IMR-90 (cell line): Measurements from ENCODE around the gene NLRP14.

ENCODE experiments used
- BHLHE40 ChIP-seq: fragments of 150-350 bp; IDR thresholded peaks from 2 replicates; pipeline ENCODE4 v1.6.1; 2016; ENCODE audit warnings: mild to moderate bottlenecking, low read depth, low read length
- CEBPB ChIP-seq: IDR thresholded peaks from 2 replicates; pipeline ENCODE4 v1.6.1; 2012; ENCODE audit warnings: low read depth, low read length, improper control_type of control experiment
- ELK1 ChIP-seq: fragments of 150-350 bp; IDR thresholded peaks from 2 replicates; pipeline ENCODE4 v1.6.1; 2016; ENCODE audit warnings: low read depth, mild to moderate bottlenecking, low read length, moderate library complexity, borderline replicate concordance
- MAFK ChIP-seq: IDR thresholded peaks from 2 replicates; pipeline ENCODE4 v1.6.1; 2012; ENCODE audit warnings: low read depth, low read length, improper control_type of control experiment
- MAZ ChIP-seq: IDR thresholded peaks from 2 replicates; pipeline ENCODE4 v1.6.1; 2012; ENCODE audit warnings: low read depth, mild to moderate bottlenecking, low read length, improper control_type of control experiment, moderate library complexity, borderline replicate concordance
- MXI1 ChIP-seq: IDR thresholded peaks from 2 replicates; pipeline ENCODE4 v1.6.1; 2012; ENCODE audit warnings: low read depth, mild to moderate bottlenecking, low read length, moderate library complexity, borderline replicate concordance
- POLR2A ChIP-seq: IDR thresholded peaks from 2 replicates; pipeline ENCODE4 v1.6.1; 2012; ENCODE audit warnings: mild to moderate bottlenecking, low read depth, low read length
- RAD21 ChIP-seq: IDR thresholded peaks from 2 replicates; pipeline ENCODE4 v1.6.1; 2012; ENCODE audit warnings: low read length, improper control_type of control experiment
- RCOR1 ChIP-seq: IDR thresholded peaks from 2 replicates; pipeline ENCODE4 v1.6.1; 2012; ENCODE audit warnings: mild to moderate bottlenecking, low read length, improper control_type of control experiment; ENCODE audit not compliant: insufficient replicate concordance
- RFX5 ChIP-seq: IDR thresholded peaks from 2 replicates; pipeline ENCODE4 v1.8.0; 2012; ENCODE audit warnings: low read depth, mild to moderate bottlenecking, low read length, moderate library complexity
- SMC3 ChIP-seq: fragments of 150-350 bp; IDR thresholded peaks from 2 replicates; pipeline ENCODE4 v1.6.1; 2016; ENCODE audit warnings: low read depth, mild to moderate bottlenecking, antibody characterized with exemption, low read length, moderate library complexity
- TF ChIP-seq, protein P1 (sequence below): conservative IDR thresholded peaks from 2 replicates; pipeline ENCODE4 v1.5.1; 2012; ENCODE audit warnings: mild to moderate bottlenecking, low read depth, low read length, improper control_type of control experiment

DNA sequence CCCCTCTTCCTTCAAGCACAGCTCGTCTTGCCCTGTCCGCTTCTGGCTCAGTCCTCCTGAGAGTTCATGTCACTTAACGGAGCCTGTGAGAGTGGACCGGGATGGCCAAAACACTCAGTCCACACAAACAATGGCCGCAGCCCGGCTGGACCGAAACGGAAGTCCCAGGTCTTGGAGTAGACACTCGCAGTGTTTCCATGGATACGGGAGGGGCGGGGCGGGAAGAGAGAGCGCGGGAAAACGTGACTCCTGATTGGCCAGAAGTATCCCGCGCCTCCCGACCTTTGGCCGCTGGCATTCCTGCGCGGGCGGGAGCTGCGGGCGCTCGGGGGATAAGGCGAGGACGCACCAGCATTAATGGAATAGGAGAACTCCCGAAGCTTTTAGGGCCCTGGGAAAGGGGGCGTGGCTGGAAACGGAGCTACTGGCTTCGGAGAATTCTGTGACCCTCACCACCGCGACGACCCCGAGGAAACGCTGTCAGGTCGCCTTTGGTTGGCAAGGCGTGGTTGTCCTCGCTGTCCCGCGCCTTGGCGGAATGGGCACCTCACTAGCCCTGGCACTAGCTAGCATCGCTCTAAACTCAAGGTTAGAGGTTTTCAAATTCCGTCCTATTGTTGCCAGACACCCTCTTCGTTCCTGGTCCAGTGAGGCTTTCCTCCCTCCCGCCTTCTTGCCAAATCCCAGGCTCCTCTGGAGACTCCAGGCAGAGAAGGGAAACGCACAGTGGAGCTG is at the start of gene NLRP14, which contains the start of gene ZNF214:
- no peak for TF ChIP-seq CEBPB
- TF ChIP-seq, protein P1, sequence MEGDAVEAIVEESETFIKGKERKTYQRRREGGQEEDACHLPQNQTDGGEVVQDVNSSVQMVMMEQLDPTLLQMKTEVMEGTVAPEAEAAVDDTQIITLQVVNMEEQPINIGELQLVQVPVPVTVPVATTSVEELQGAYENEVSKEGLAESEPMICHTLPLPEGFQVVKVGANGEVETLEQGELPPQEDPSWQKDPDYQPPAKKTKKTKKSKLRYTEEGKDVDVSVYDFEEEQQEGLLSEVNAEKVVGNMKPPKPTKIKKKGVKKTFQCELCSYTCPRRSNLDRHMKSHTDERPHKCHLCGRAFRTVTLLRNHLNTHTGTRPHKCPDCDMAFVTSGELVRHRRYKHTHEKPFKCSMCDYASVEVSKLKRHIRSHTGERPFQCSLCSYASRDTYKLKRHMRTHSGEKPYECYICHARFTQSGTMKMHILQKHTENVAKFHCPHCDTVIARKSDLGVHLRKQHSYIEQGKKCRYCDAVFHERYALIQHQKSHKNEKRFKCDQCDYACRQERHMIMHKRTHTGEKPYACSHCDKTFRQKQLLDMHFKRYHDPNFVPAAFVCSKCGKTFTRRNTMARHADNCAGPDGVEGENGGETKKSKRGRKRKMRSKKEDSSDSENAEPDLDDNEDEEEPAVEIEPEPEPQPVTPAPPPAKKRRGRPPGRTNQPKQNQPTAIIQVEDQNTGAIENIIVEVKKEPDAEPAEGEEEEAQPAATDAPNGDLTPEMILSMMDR = no peak
- TF ChIP-seq MXI1 = no peak
- no peak for TF ChIP-seq BHLHE40
- peak; percentile 62 for TF ChIP-seq POLR2A
- TF ChIP-seq SMC3 = no peak
- no peak for TF ChIP-seq ELK1
- TF ChIP-seq RCOR1 = no peak
- no peak for TF ChIP-seq MAFK
- TF ChIP-seq RAD21 = no peak
- TF ChIP-seq RFX5 = no peak
- peak; percentile 85; the same call in 1 of the 2 replicates for TF ChIP-seq MAZ
